MCF 10A (cell line): ENCODE data around the gene OTULINL. TPM values are rescaled to one million over a fixed set of nuclear protein-coding genes. Genes with fewer than 3 reads are reported as not detected.

Source experiments
- BruUV-seq: library from RNA; stranded (reverse); fragments of 400-500 nt; replicated peaks from 2 replicates; lab custom pipeline; 2021; lab: Mats Ljungman, UMichigan
- CTCF ChIA-PET: fragments of 300-600 bp; sonication (Branson Sonifier 250); formaldehyde crosslinking; extraction: SDS; loops from one replicate; lab custom pipeline; 2021; ENCODE audit warnings: antibody characterized with exemption, inconsistent platforms; lab: Yijun Ruan, JAX
- POLR2A ChIA-PET: fragments of 300-600, 350-650 bp; sonication (Branson Sonifier 250); formaldehyde crosslinking; extraction: SDS; loops from one replicate; lab custom pipeline; 2020; ENCODE audit warnings: antibody characterized with exemption, inconsistent platforms; lab: Yijun Ruan, JAX
- DNase-seq: peaks from one replicate; pipeline ENCODE4 v3.0.0-alpha.2; 2018; ENCODE audit not compliant: unreplicated experiment
- H3K27ac Mint-ChIP-seq: one replicate; pipeline ENCODE4 v1.8.0; 2022; ENCODE audit warnings: mild to moderate bottlenecking, low read depth, mixed read lengths; ENCODE audit not compliant: unreplicated experiment
- H3K27me3 Mint-ChIP-seq: one replicate; pipeline ENCODE4 v1.8.0; 2022; ENCODE audit warnings: mixed read lengths; ENCODE audit not compliant: insufficient read depth, unreplicated experiment
- H3K36me3 Mint-ChIP-seq: one replicate; pipeline ENCODE4 v1.8.0; 2022; ENCODE audit warnings: mild to moderate bottlenecking, moderate library complexity, mixed read lengths; ENCODE audit not compliant: insufficient read depth, unreplicated experiment
- H3K4me1 Mint-ChIP-seq: one replicate; pipeline ENCODE4 v1.8.0; 2022; ENCODE audit warnings: mixed read lengths; ENCODE audit not compliant: insufficient read depth, unreplicated experiment
- H3K4me3 Mint-ChIP-seq: one replicate; pipeline ENCODE4 v1.8.0; 2022; ENCODE audit warnings: mild to moderate bottlenecking, moderate library complexity, mixed read lengths; ENCODE audit not compliant: unreplicated experiment
- H3K9me3 Mint-ChIP-seq: one replicate; pipeline ENCODE4 v1.8.0; 2022; ENCODE audit warnings: mixed read lengths; ENCODE audit not compliant: unreplicated experiment
- CTCF ChIP-seq: fragments of 200-600 bp; IDR thresholded peaks from one replicate; pipeline ENCODE4 v1.8.0; 2022; ENCODE audit warnings: antibody characterized with exemption, mild to moderate bottlenecking; ENCODE audit not compliant: unreplicated experiment
- intact Hi-C: fragments of 100-400 bp; cut with micrococcal nuclease; formaldehyde crosslinking; loops from 2 replicates; pipeline ENCODE4 v1.14.1; 2022
- total RNA-seq: library from RNA; stranded (reverse); gene quantifications from 2 replicates; pipeline ENCODE4 v1.2.3, GENCODE V29; 2022

The OTULINL gene
- total RNA-seq, 1 experiment from 2014 or later, result not detected

GRCh38 chr5:14582797-14583137, 1.2 kb downstream of the OTULINL start:
- no TSS peak for BruUV-seq
- peaks cover 43% of the 10 kb centered on the region for H3K27me3 Mint-ChIP-seq
- TF ChIP-seq CTCF, result no peak
- no peaks in the 10 kb centered on the region for H3K9me3 Mint-ChIP-seq
- intact Hi-C loops, result no loop called here
- peak; percentile 1 for DNase-seq
- H3K36me3 Mint-ChIP-seq, result no peaks in the 10 kb centered on the region
- no peak overlapping the region for H3K27ac Mint-ChIP-seq
- peak overlapping the region; percentile 58 for H3K4me3 Mint-ChIP-seq
- POLR2A ChIA-PET, result interaction anchor here (0.9 kb wide), 1 partner anchor 14 kb away, joined by 3 read pairs; no protein-coding TSS in a partner anchor
- CTCF ChIA-PET, result interaction anchor here (0.6 to 2.1 kb wide), 4 partner anchors 59 to 807 kb away, joined by 3 to 11 read pairs (median 4); no protein-coding TSS in a partner anchor
- peaks cover 10% of the 10 kb centered on the region for H3K4me1 Mint-ChIP-seq

- intact Hi-C loops, result no loop called here
- POLR2A ChIA-PET, result no interaction called here
- Mint-ChIP-seq H3K9me3 (no peaks in the 10 kb centered on the region), H3K4me3 (no peak overlapping the region), H3K27me3 (peaks cover 61% of the 10 kb centered on the region), H3K27ac (no peak overlapping the region), H3K36me3 (no peaks in the 10 kb centered on the region), H3K4me1 (peaks cover 10% of the 10 kb centered on the region)
- no TSS peak for BruUV-seq
- CTCF ChIA-PET, result no interaction called here
- no peak for DNase-seq
- TF ChIP-seq CTCF, result no peak
Observed at GRCh38 chr5:14584848-14585247, 3.3 kb downstream of the OTULINL start.

DNA sequence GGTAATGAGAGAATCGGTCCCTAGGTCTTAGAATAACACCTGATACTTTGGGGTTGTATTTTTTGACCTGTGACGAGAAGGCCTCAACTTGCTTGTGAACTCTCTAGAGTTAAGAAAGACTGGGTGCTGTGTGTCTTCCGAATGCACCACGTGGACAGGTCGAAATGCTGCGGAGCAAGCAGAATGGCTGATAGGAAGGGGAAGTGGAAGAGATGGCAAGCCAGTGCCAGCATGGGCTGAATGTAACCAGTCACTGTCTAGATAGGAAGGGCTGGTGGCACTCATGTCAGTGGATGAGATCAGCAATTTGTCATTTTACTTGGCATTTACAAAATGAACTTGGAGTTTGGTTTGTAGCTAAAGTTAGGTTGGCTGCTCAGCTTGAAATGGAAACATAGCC, 5.6 kb downstream of the OTULINL start:
- H3K4me1 Mint-ChIP-seq, result no peaks in the 10 kb centered on the region
- CTCF ChIA-PET, result no interaction called here
- peaks cover 62% of the 10 kb centered on the region for H3K27me3 Mint-ChIP-seq
- DNase-seq, result no peak
- intact Hi-C loops, result no loop called here
- no peak for TF ChIP-seq CTCF
- H3K27ac Mint-ChIP-seq, result no peak overlapping the region
- POLR2A ChIA-PET, result no interaction called here
- no peaks in the 10 kb centered on the region for H3K9me3 Mint-ChIP-seq
- no peaks in the 10 kb centered on the region for H3K36me3 Mint-ChIP-seq
- H3K4me3 Mint-ChIP-seq, result no peak overlapping the region
- no TSS peak for BruUV-seq

DNA sequence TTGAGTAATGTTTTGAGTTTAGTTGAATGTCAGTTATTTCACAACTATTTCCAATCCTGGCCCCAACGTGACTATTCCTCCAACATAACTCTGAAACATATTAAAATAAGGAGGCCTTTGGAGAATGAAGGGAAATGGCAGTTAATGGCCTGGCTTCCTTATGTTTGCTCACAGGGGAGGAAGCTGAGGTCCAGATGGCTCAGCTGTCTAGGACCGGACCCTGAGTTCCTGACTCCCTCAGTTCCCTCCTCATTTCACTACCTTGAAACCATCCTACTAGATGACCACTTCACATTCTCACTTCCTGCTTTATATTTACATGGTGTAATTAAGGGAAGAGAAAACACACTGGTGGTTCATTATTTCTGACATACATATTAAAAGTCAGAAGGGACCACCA, 6.6 kb downstream of the OTULINL start:
- no peak overlapping the region for H3K27ac Mint-ChIP-seq

More for the DNA sequence above, 6.6 kb downstream of the OTULINL start:
- POLR2A ChIA-PET, result interaction anchor here (0.7 kb wide), 1 partner anchor 1897 kb away, joined by 3 read pairs; no protein-coding TSS in a partner anchor
- H3K27me3 Mint-ChIP-seq, result peaks cover 68% of the 10 kb centered on the region
- H3K36me3 Mint-ChIP-seq, result no peaks in the 10 kb centered on the region
- no peaks in the 10 kb centered on the region for H3K9me3 Mint-ChIP-seq
- H3K4me3 Mint-ChIP-seq, result no peak overlapping the region
- no TSS peak for BruUV-seq
- CTCF ChIA-PET, result interaction anchor here (0.6 to 0.7 kb wide), 2 partner anchors 119 to 352 kb away, joined by 3 read pairs; no protein-coding TSS in a partner anchor
- H3K4me1 Mint-ChIP-seq, result no peaks in the 10 kb centered on the region
- no peak for TF ChIP-seq CTCF
- intact Hi-C loops, result no loop called here
- DNase-seq, result no peak
